Measurements from ENCODE around the gene EID2.

Gene EID2

DNA sequence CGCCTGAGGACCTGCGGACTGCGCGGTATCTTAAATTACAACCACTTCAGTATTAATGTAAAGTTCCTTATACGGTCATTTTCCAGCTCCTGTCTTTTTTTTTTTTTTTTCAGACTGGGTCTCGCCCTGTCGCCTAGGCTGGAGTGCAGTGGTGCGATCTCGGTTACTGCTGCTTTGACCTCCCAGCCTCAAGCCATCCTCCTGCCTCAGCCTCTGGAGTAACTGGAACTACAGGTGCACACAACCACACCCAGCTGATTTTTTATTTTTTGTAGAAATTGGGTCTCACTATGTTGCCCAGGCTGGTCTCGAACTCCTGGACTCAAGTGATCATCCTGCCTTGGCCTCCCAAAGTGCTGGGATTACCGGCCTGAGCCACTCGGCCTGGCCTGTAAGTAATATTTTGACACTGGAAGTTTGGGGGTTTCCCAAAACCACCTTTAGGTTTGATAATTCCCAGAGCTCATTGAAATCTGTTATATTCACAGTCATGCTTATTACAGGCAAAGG is 6.9 kb downstream of the EID2 start:
- DNase-seq, result no peak

DNA sequence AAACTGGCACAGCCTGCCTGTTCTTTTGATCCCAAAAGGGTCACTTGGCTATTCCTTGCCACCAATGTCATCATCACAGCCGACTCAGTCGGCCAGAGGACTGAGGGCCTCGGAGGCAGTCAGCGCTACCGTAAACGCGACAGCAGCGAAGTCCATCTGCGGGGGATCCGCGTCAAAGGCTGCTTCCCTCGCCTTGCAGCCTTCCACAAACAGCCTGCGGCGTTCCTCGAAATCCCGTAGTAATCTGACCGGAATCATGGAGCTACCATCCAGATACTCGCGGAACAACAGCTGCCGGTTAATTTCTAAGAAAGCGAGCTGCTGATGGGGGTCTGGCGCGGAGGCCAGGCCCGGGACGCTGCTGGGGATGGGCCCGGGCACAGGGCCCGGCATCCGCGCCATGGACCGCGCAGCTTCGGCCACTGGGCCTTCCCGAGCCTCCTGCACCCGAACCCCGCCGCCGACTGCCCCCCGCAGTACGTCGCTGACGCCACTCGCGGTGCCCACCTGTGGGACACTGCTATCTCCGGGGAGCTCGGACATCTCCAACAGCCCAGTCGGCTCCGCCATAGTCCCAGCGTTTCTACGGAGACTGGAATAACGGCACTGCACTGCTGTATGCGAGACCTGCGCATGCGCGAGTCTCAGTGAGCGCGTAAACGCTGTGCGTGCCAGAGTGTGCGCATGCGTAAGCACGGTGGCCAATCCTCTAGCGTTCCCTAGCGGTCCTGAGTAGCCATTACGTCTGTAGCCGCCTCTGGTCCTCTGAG is 7.5 kb downstream of the EID2 start, which contains the start of gene EID2B:
Gene EID2B (minus strand): TSS at position 620 of the 770 bp plus-strand sequence. CDS start 50 bp downstream, at position 570.
- peak; percentile 64 to 87 for DNase-seq

DNA sequence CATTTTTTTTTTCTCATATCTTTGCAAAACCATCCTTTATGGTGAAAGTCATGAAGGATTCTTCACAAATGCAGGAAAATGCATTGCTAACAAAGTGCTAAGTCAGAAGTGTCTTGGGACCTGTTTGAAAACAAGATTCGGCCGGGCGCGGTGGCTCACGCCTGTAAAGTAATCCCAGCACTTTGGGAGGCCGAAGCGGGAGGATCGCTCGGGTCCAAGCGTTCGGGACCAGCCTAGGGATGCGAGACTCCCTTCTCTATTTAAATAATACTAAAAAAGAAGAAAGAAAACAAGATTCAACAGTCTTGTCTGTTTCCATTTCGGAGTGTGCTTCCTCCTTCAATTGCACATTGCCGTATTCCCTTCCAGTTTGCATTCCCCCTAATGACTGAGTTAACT is 8.1 kb downstream of the EID2 start:
- DNase-seq, result no peak

DNA sequence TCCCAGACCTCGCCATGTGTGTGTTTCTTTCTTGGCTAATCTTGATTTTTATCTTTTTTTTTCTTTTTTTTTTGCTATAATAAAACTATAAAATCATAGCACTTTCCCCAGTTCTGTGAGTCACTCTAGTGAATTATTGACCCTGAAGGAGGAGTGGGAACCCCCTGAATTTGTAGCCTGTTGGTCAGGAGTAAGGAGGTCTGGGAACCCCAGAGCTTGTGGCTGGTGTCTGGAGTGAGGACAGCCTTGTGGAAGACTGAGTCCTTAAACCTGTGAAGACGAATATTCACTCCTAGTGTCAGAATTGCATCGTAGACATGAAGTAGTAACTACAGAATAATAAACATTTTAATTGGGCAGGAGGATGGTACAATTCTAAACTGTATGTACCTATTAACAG is 14.8 kb downstream of the EID2 start:
- DNase-seq, result no peak

DNA sequence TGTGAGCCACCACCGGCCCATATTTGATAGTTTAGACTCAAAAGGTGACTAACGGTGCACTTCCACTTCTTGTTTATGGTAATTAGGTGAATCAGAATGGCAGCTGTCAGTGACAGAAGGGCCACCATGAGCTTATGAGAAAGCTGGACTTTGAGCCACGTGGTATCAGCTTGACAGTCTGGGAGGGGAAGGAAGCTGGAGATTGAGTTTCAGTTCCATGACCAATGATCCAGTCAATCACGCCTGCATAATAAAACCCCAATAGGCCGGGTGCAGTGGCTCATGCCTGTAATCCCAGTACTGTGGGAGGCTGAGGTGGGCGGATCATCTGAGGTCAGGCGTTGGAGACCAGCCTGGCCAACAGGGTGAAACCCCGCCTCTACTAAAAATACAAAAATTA is 15.5 kb downstream of the EID2 start:
- no peak for DNase-seq

DNA sequence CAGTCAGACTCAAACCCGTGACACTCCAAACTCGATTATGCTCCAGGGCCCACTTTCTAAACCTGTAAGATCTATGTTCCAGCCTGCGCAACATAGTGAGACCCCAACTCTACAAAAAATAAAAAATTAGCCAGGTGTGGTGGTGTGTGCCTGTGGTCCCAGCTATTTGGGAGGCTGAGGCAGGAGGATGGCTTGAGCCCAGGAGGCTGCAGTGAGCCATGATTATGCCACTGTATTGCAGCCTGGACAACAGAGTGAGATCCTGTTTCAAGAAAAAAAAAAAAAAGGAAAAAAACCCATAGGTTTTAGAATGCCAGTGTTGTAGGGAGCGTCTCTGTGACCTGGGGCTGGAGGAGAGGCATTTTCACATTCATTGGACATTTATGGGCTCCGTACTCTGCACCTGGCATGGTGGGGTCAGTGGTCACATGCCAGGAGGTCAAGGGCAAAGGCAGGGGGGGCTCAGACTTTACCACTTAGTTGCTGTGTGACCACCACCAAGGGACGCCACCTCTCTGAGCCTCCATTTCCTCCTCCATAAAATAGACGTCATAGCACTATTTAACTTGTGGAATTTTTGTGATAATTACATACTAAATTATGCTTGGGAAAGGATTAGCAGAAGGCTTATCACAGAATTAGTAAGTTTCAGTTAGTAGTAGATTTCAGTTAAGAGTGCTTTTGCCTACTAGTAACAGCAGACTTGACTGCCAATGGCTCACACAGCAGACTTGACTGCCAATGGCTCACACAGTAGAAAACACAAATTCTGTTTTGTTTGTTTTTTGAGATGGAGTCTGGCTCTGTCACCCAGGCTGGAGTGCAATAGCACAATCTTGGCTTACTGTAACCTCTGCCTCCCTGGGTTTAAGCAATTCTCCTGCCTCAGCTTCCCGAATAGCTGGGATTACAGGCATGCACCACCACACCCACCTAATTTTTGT is 19.1 kb downstream of the EID2 start:
- DNase-seq, result no peak

DNA sequence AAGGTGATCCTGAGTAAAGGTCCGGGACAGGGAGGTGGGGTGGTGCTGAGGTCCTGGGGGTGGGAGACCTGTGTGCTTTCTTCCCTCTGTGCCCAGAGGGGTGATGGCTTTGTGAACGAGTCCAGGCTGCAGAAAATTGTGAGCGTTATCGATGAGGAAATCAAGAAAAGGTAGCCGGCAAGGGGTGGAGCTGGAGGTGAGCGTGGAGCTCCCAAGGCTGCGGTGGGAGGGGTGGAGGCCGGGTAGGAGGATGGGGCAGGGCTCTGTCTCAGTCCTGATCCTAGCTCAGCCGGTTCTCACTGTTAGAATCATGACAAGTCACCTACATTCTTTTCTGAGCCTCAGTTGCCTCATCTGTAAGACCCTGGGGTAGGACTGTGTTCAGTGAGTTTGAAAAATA is 21.0 kb downstream of the EID2 start:
- no peak for DNase-seq

DNA sequence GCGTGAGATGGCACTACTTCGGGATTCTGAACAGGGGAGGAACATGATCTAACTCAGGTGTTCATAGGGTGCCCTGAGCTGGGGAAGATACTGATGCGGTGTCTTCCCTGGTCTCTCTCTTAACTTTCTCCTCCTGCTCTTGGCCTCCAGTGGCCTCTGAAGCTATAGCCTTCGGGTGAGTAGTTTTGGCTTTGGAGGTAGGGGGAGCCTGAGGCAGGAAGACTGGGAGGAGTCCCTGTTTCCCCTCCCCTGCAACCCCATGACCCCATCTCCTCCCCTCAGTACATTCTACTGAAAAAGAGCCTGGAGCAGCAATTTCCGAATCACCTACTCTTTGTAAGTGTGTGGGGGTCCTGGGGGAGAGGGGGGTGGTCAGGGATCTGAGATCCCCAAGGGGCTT is 21.5 kb downstream of the EID2 start:
- DNase-seq, result no peak

DNA sequence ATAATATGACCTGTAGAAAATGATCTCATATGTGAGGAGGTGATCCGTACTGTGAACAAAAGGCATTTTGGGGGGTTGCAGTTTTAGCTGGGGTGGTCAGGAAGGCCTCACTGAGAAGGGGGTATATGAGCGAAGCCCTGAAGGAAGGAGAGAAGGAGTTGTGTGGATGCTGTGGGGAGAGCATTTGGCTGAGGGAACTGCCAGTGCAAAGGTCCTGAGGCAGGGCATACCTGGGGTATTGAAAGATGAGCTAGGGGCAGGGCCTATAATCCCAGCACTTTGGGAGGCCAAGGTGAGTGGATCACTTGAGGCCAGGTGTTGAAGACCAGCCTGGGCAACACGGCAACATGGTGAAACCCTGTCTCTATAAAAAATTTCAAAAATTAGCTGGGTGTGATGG is 22.5 kb downstream of the EID2 start:
- DNase-seq, result no peak

DNA sequence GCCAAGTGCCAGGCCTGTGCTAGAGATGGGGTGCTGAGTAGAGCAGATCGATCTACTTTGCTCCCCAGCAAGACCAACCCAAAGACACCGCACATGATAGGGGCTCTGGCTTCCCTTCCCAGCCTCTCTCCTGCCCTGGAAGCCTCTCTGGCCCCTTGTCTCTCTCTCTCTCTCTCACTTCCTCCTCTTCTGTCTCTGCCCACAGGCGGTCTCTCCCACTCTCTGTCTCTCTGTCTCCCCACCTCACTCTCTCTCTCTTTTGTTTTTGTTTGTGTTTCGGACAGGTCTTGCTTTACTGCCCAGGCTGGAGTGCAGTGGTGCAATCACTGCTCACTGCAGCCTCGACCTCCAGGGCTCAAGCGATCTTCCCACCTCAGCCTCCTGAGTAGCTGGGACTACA is 23.7 kb downstream of the EID2 start:
- no peak for DNase-seq

DNA sequence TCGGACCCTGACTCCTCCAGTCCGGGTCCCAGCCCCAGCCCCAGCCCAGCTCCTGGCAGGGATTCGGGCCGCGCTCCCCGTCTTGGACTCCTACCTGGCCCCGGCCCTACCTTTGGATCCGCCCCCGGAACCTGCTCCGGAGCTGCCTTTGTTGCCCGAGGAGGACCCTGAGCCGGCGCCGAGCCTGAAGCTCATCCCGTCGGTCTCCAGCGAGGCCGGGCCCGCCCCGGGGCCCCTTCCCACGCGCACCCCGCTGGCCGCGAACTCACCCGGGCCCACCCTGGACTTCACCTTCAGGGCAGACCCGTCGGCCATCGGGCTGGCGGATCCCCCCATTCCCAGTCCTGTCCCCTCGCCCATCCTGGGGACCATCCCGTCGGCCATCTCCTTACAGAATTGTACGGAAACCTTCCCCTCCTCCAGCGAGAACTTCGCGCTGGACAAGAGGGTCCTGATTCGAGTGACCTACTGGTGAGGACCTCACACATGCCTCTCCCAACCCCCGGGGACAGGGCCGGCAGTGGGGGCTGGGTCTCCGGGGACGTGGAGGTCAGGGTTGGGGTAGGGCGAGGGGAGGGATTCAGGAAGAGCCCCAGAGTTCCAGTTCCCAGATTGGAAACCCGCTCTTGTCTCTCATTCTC is 24.3 kb downstream of the EID2 start:
- DNase-seq, result no peak

DNA sequence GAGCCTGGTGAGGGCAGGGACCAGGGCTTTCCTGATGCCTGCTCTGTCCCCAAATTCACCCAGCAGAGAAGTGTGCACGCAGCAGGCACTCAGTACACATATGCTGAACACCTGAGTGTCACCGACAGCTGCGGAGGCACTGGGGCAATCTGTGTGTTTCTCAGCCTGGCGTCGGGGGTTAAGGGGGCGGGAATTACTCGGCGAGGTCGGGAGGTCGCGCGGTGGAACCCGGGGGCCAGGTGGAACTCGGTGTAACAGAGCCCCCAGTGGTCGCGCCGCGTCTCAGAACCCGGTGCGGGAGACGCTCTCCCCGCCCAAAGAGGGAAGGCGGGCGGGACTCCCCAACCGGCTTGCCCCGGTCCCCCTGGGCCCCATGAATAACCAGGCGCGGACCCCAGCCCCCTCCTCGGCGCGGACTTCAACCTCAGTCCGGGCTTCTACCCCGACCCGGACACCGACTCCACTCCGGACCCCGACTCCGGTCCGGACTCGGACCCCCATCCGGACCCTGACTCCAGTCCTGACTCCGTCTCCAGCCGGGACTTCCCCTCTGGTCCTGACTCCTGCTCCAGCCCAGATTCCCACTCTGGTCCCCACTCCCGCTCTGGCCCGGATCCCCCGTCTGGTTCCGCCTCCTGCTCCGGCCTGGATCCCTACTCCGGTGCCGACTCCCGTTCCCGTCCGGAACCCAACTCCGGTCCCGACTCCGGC is 25.0 kb downstream of the EID2 start, which contains the start of gene SELENOV:
Gene SELENOV (plus strand): TSS at position 300 of the 711 bp plus-strand sequence. CDS start 74 bp downstream, at position 374.
- DNase-seq, result no peak

DNA sequence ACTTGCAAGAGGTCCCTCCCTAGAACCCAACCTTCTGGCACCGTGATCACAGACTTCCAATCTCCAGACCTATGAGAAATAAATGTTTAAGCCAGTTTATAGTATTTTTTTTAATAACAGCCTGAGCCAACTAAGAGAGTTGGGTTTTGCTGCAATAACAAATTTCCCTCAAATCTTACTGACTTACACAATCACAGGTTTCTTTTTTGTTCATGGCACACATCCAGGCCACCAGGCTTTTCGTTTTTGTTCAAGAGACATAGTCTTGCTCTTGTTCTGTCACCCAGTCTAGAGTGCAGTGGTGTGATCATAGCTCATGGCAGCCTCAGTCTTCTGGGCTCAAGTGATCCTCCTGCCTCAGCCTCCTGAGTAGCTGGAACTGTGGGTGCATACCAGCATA is 27.0 kb downstream of the EID2 start:
- DNase-seq, result no peak

DNA sequence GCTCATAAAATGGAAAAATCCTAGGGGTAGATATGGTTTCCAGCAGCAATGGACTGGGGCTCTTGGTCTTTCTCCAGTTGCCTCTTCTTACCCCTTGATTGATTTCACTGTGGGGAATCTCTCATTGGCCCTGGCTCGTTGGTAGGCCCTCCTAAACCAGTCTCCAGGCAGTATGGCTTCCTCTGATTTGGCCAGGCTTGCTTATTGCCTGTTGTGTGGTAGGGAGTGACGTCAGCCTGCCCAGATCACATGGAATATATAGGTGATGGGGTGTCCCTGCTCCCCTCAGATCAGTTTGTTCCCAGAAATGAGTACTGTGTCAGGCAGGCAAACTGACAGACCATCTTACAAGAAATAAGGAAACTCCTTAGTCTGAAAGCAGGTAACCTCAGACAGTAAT is 30.7 kb downstream of the EID2 start:
- no peak for DNase-seq

DNA sequence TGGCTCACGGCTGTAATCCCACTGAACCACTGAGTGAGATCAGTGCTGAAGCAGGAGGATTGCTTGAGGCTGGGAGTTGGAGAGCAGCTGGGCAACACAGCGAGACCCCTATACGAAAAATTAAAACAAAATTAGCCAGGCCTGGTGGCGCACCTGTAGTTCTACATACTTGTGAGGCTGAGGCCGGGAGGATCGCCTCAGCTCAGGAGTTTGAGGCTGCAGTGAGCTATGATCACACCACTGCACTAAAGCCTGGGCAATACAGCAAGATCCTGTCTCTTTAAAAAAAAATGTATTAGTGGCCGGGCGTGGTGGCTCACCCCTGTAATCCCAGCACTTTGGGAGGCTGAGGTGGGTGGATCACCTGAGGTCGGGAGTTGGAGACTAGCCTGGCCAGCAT is 31.3 kb downstream of the EID2 start:
- DNase-seq, result no peak

DNA sequence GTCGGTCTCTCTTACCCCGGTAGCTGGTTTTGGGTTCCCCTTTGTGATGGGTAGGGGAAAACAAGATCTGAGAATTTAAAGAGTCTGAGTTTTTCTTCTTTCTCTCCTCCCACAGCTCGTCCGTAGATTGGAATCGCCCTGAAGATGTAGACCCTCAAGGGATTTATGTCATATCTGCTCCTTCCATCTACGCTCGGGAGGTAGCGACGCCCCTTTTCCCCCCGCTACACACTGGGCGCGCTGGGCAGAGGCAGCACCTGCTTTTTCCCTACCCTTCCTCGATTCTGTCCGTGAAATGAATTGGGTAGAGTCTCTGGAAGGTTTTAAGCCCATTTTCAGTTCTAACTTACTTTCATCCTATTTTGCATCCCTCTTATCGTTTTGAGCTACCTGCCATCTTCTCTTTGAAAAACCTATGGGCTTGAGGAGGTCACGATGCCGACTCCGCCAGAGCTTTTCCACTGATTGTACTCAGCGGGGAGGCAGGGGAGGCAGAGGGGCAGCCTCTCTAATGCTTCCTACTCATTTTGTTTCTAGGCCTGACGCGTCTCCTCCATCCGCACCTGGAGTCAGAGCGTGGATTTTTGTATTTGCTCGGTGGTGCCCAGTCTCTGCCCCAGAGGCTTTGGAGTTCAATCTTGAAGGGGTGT is 32.1 kb downstream of the EID2 start:
- no peak for DNase-seq

DNA sequence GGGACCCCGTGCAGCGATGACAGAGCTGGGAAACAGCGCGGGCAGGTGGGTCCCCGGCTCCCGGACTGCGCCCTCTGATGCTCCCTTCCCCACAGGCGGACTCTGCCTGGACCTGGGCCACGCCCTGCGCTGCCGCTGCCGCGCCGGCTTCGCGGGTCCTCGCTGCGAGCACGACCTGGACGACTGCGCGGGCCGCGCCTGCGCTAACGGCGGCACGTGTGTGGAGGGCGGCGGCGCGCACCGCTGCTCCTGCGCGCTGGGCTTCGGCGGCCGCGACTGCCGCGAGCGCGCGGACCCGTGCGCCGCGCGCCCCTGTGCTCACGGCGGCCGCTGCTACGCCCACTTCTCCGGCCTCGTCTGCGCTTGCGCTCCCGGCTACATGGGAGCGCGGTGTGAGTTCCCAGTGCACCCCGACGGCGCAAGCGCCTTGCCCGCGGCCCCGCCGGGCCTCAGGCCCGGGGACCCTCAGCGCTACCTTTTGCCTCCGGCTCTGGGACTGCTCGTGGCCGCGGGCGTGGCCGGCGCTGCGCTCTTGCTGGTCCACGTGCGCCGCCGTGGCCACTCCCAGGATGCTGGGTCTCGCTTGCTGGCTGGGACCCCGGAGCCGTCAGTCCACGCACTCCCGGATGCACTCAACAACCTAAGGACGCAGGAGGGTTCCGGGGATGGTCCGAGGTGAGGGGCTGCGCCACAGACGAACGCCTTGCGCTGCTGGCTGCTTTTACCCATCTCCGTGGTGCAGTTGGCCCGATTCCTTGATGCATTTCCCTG is 32.8 kb downstream of the EID2 start:
- DNase-seq, result peak; percentile 41 to 57

DNA sequence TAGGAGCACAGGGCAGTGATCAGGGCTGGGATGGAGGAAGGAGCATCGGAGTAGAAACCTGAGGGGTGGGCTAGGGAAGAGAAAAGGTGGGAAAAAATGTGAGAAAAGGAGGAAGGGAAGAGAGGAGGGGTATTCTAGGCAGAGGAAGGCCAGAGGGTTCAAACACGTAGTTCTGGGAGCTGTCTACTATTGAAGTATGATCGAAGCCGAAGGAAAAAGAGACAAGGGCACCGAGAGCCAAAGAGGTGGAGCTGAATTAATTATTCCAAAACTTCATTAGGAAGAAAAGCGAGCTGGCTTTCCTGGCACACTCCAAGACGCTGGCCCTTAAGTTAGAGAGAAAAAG is 33.4 kb downstream of the EID2 start:
- DNase-seq, result no peak

DNA sequence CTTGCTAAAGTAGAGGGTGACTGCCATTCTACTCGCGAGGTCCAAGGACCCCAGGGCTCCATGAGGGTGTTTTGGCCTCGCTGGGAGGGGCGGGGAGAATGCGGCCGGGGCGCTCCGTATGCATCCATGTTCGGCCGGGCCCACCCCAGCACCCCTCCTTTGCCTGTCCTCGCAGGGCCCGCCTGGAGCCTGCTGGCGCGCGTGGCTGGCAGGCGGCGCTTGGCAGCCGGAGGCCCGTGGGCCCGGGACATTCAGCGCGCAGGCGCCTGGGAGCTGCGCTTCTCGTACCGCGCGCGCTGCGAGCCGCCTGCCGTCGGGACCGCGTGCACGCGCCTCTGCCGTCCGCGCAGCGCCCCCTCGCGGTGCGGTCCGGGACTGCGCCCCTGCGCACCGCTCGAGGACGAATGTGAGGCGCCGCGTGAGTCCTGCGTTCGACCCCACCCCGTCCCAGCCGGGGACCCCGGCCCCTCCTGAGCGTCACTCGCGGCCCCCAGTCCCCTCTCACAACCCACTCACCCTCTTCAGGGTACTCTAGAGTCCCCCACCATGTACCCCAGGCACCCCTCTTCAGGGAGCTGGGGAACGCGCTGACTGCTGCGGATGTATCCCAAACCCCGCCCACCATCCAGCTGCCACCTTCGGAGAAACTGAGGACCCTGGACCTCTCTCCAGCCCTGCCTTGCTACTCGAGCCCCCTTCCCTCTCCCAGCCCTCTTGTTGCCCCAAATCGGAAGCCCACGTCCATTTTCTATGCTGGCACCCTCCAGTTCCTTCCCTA is 37.1 kb downstream of the EID2 start:
- DNase-seq, result peak; percentile 14 to 23

DNA sequence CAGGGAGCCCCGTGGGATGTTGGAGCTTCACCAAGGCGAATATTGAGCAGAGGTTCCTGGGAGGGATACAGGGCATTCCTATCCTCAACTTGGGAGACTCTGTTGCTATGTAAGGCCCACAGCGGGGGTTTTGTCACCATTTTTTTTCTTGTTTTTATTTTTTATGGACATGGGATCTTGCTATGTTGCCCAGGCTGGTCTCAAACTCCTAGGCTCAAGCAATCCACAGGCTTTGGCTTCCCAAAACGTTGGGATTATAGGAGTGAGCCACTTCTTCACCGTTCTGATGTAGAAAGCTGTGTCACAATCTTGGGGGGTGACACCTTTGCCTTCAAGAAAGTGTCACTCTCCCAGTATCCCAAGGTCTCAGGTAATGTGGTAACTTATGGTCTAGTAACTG is 38.6 kb downstream of the EID2 start:
- DNase-seq, result no peak
